Endothelial cell of umbilical vein (primary cell): Measurements from ENCODE around the gene CCDC177. TPM values are rescaled to one million over a fixed set of nuclear protein-coding genes. Genes with fewer than 3 reads are reported as not detected.

Experiments
- BruUV-seq: library from RNA; stranded (reverse); fragments of 400-500 nt; replicated peaks from 2 replicates; lab custom pipeline; 2021; lab: Mats Ljungman, UMichigan
- CTCF ChIA-PET: fragments of 300-600, 350-600 bp; sonication (Branson Sonifier 250); formaldehyde crosslinking; loops from one replicate; lab custom pipeline; 2021; ENCODE audit warnings: antibody characterized with exemption, inconsistent platforms; lab: Charles Lee
- POLR2A ChIA-PET: fragments of 300-600, 350-600 bp; sonication (Branson Sonifier 250); formaldehyde crosslinking; loops from one replicate; lab custom pipeline; 2021; ENCODE audit warnings: antibody characterized with exemption, inconsistent platforms; lab: Charles Lee
- DNase-seq: peaks from one replicate; pipeline ENCODE4 v3.0.0-alpha.2; 2011; ENCODE audit warnings: low read depth, low spot score
- FAIRE-seq: peaks from 2 replicates; lab custom pipeline; 2011; peaks lifted over from hg19 to GRCh38; lab: Jason Lieb, UNC
- H2AFZ ChIP-seq: 2 replicates; pipeline ENCODE4 v1.6.0; 2012; ENCODE audit warnings: low read depth, low read length, control low read depth, inconsistent platforms
- H3K27ac ChIP-seq: 2 replicates; pipeline ENCODE4 v1.5.1; 2011; ENCODE audit warnings: low read depth, mild to moderate bottlenecking, control low read depth, low read length, moderate library complexity; ENCODE audit not compliant: insufficient read depth
- H3K27me3 ChIP-seq, 2 experiments: 2 replicates each; pipeline versions ENCODE4 v1.6.0 to v1.6.1; 2011; ENCODE audit warnings: low read length in 2 of 2, mixed read lengths in 1 of 2; ENCODE audit not compliant: control insufficient read depth in 2 of 2, insufficient read depth in 2 of 2
- H3K36me3 ChIP-seq, 2 experiments: 2 replicates in 1 of 2; 3 replicates in 1 of 2; pipeline ENCODE4 v1.5.1; 2011; ENCODE audit warnings: low read length in 2 of 2, mild to moderate bottlenecking in 1 of 2, moderate library complexity in 1 of 2; ENCODE audit not compliant: control insufficient read depth in 2 of 2, insufficient read depth in 2 of 2; ENCODE audit errors: extremely low read depth in 1 of 2
- H3K4me1 ChIP-seq: 3 replicates; pipeline ENCODE4 v1.5.1; 2011; ENCODE audit warnings: mild to moderate bottlenecking, low read length; ENCODE audit not compliant: control insufficient read depth, insufficient read depth; ENCODE audit errors: extremely low read depth
- H3K4me2 ChIP-seq: 2 replicates; pipeline ENCODE4 v1.6.1; 2011; ENCODE audit warnings: low read length, control low read depth, mixed read lengths; ENCODE audit not compliant: insufficient read depth
- H3K4me3 ChIP-seq, 3 experiments: fragments of 200-600 bp in 1 of 3; sonication (generic), shearing (Covaris generic) in 1 of 3; replicated peaks in 1 of 3; 2 replicates each; pipeline ENCODE4 v1.5.1; 2011 to 2016; ENCODE audit warnings: control low read depth in 3 of 3, low read length in 3 of 3, mild to moderate bottlenecking in 2 of 3, inconsistent platforms in 1 of 3, low read depth in 1 of 3, moderate library complexity in 1 of 3; ENCODE audit not compliant: insufficient read depth in 1 of 3
- H3K79me2 ChIP-seq: 2 replicates; pipeline ENCODE4 v1.6.0; 2012; ENCODE audit warnings: low read length, inconsistent platforms; ENCODE audit not compliant: control insufficient read depth, insufficient read depth
- H3K9ac ChIP-seq: replicated peaks from 2 replicates; pipeline ENCODE3; 2011; ENCODE audit warnings: low read length, control low read depth; ENCODE audit not compliant: insufficient read depth; ENCODE audit errors: extremely low read depth
- H3K9me1 ChIP-seq: replicated peaks from 3 replicates; pipeline ENCODE4 v1.6.0; 2011; ENCODE audit warnings: mild to moderate bottlenecking, low read length; ENCODE audit not compliant: control insufficient read depth, insufficient read depth; ENCODE audit errors: extremely low read depth
- H3K9me3 ChIP-seq: replicated peaks from 2 replicates; pipeline ENCODE4 v1.5.1; 2012; ENCODE audit warnings: low read length, inconsistent platforms; ENCODE audit not compliant: control insufficient read depth, insufficient read depth
- H4K20me1 ChIP-seq: replicated peaks from 2 replicates; pipeline ENCODE3; 2011; ENCODE audit warnings: mild to moderate bottlenecking, low read length; ENCODE audit not compliant: control insufficient read depth, insufficient read depth; ENCODE audit errors: extremely low read depth
- CTCF ChIP-seq, 2 donors: IDR thresholded peaks; 1 replicate in 1 of 2; 2 replicates in 1 of 2; pipeline ENCODE4 v1.5.1; 2011; ENCODE audit warnings: low read length in 2 of 2, mild to moderate bottlenecking in 2 of 2, moderate library complexity in 2 of 2, control low read depth in 1 of 2, inconsistent platforms in 1 of 2, low read depth in 1 of 2; ENCODE audit not compliant: insufficient read depth in 1 of 2; ENCODE audit errors: extremely low read depth in 1 of 2
- EZH2 ChIP-seq: IDR thresholded peaks from 2 replicates; pipeline ENCODE4 v1.6.1; 2012; ENCODE audit warnings: borderline replicate concordance, low read depth, mild to moderate bottlenecking, moderate library complexity, low read length, inconsistent platforms; ENCODE audit not compliant: severe bottlenecking
- FOS ChIP-seq: IDR thresholded peaks from 2 replicates; pipeline ENCODE4 v1.6.1; 2011; ENCODE audit warnings: mild to moderate bottlenecking, low read length, moderate library complexity, borderline replicate concordance; ENCODE audit not compliant: insufficient read depth
- GATA2 ChIP-seq: IDR thresholded peaks from 2 replicates; pipeline ENCODE4 v1.7.0; 2011; ENCODE audit warnings: low read depth, mild to moderate bottlenecking, moderate library complexity, mixed read lengths, low read length; ENCODE audit not compliant: insufficient read length, insufficient read depth
- JUN ChIP-seq: IDR thresholded peaks from 2 replicates; pipeline ENCODE4 v1.6.1; 2011; ENCODE audit warnings: borderline replicate concordance, low read depth; ENCODE audit not compliant: insufficient read length, insufficient read depth
- MAX ChIP-seq: IDR thresholded peaks from 2 replicates; pipeline ENCODE4 v1.6.1; 2011; ENCODE audit not compliant: insufficient read depth, insufficient read length
- MYC ChIP-seq: IDR thresholded peaks from one replicate; pipeline ENCODE4 v1.6.1; 2011; ENCODE audit warnings: mild to moderate bottlenecking, low read depth, low read length
- POLR2A ChIP-seq: IDR thresholded peaks from 2 replicates; pipeline ENCODE4 v1.6.1; 2012; ENCODE audit warnings: low read depth, mild to moderate bottlenecking, control low read depth, low read length
- POLR2AphosphoS5 ChIP-seq: IDR thresholded peaks from 2 replicates; pipeline ENCODE4 v1.6.1; 2012; ENCODE audit warnings: low read depth, mild to moderate bottlenecking, control low read depth, low read length, moderate library complexity; ENCODE audit not compliant: insufficient read depth
- dilution Hi-C: fragments of 300-500 bp; cut with MboI; formaldehyde crosslinking; loops from one replicate; pipeline ENCODE4 v1.15.0; 2019; ENCODE audit warnings: low sequenced_read_pairs; ENCODE audit not compliant: extremely low pct_ligation_motif_present
- intact Hi-C: fragments of 100-400 bp; cut with micrococcal nuclease; formaldehyde crosslinking; loops from one replicate; pipeline ENCODE4 v1.10.0; 2022
- polyA plus RNA-seq, 4 experiments: library from polyadenylated mRNA; depleted of rRNA in 3 of 4; stranded (reverse) in 3 of 4; unstranded in 1 of 4; fragments of >200 nt; gene quantifications; 2 replicates each; pipeline versions ENCODE4 v1.2.1 to v1.2.3, GENCODE V29; 2011 to 2012; ENCODE audit warnings: missing spikeins in 1 of 4
- total RNA-seq: library from RNA; stranded (reverse); gene quantifications from 2 replicates; pipeline ENCODE4 v1.2.3, GENCODE V29; 2021

Gene CCDC177
- total and polyA plus RNA-seq, 2 donors (not counting 3 experiments of a cell fraction or from before 2014, with no cell fraction given) = not detected

DNA sequence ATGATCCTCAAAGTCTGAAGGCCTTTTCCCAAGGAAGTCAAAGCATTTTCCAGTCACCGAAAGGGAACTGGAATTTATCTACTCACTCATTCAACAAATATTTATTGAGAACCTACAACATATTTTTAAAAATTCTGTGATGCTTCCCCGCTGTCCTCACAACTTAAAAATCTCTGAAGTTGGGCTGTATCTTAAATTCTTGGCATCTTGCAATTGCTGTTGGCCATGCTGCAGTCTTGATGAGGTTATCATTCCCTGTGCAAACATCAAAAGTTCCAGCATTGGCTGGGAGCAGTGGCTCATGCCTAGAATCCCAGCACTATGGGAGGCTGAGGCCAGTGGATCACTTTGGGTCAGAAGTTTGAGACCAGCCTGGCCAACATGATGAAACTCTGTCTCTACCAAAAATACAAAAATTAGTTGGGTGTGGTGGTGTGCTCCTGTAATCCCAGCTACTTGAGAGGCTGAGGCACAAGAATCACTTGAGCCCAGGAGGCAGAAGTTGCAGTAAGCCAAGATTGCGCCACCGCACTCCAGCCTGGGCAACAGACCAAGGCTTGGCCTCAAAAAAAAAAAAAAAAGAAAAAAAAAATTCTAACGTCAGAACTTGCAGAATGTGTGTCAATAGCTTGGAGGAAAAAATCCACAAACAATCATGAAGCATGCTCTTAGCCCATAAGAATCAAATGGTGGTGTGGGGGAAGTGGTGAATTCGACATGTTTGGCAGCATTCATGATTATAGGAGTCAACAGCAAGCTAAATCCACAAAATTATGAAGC lies 34.9 kb downstream of the CCDC177 start:
- dilution Hi-C loops = no loop called here
- Histone ChIP-seq H3K27me3 (peaks cover 14 to 15% of the 10 kb centered on the region in 2 experiments), H3K9me3 (no peaks in the 10 kb centered on the region), H3K4me3 (no peak overlapping the region), H3K9me1 (no peaks in the 10 kb centered on the region), H3K4me2 (no peak overlapping the region), H2AFZ (no peak overlapping the region), H4K20me1 (no peaks in the 10 kb centered on the region), H3K27ac (no peak overlapping the region), H3K79me2 (no peaks in the 10 kb centered on the region), H3K9ac (no peak overlapping the region), H3K4me1 (no peaks in the 10 kb centered on the region), H3K36me3 (no peaks in the 10 kb centered on the region)
- FAIRE-seq (no peak), DNase-seq (no peak)
- ChIA-PET POLR2A (no interaction called here), CTCF (interaction anchor here (0.6 kb wide), 2 partner anchors 117 to 747 kb away, joined by 3 to 5 read pairs; partner anchors contain the start of gene ZFP36L1)
- intact Hi-C loops = no loop called here
- TF ChIP-seq GATA2 (no peak), MYC (no peak), POLR2AphosphoS5 (no peak), JUN (no peak), POLR2A (no peak), FOS (no peak), CTCF (IDR thresholded peaks at IDR 0.05; ENCODE audit: extremely low read depth in 1 of 2, insufficient read depth in 1 of 2, low read depth in 1 of 2, low read length in 2 of 2) (no peak), MAX (no peak), EZH2 (no peak)
- BruUV-seq = no TSS peak
